GM12878 (cell line): Measurements from ENCODE around the gene VGLL4. TPM values are rescaled to one million over a fixed set of nuclear protein-coding genes. Genes with fewer than 3 reads are reported as not detected.

ENCODE experiments used
- ATAC-seq: fragments of 200-7000 bp; cut with Tn5 transposase; 3 replicates; pipeline ENCODE4 v1.9.1; 2020; ENCODE audit warnings: mild to moderate bottlenecking, moderate library complexity
- BruUV-seq: library from RNA; stranded (reverse); fragments of 400-500 nt; replicated peaks from 2 replicates; lab custom pipeline; 2021; lab: Mats Ljungman, UMichigan
- CTCF ChIA-PET: fragments of 300-600 bp; sonication (Branson Sonifier 250); formaldehyde crosslinking; extraction: SDS; loops from one replicate; lab custom pipeline; 2021; ENCODE audit warnings: inconsistent platforms; lab: Yijun Ruan, JAX
- POLR2A ChIA-PET: fragments of 350-600 bp; formaldehyde crosslinking; extraction: SDS; loops from one replicate; lab custom pipeline; 2021; ENCODE audit warnings: inconsistent platforms; lab: Charles Lee
- RAD21 ChIA-PET: fragments of 300-600 bp; sonication (Branson Sonifier 250); formaldehyde crosslinking; loops from one replicate; lab custom pipeline; 2023; ENCODE audit warnings: antibody characterized with exemption; ENCODE audit not compliant: unreplicated experiment; lab: Charles Lee
- SMC1A ChIA-PET: fragments of 300-600 bp; sonication (Branson Sonifier 250); formaldehyde crosslinking; loops from one replicate; lab custom pipeline; 2023; ENCODE audit not compliant: unreplicated experiment, uncharacterized antibody; lab: Charles Lee
- DNase-seq: peaks from one replicate; pipeline ENCODE4 v3.0.0-alpha.2; 2011; ENCODE audit warnings: low read depth, low spot score
- FAIRE-seq: peaks from 3 replicates; lab custom pipeline; 2011; peaks lifted over from hg19 to GRCh38; lab: Jason Lieb, UNC
- H2AFZ ChIP-seq: 2 replicates; pipeline ENCODE4 v1.6.0; 2011; ENCODE audit warnings: low read depth, low read length, control low read depth; ENCODE audit not compliant: control insufficient read depth
- H3K27ac ChIP-seq: 2 replicates; pipeline ENCODE4 v1.5.1; 2011; ENCODE audit warnings: control low read depth; ENCODE audit not compliant: control insufficient read depth, insufficient read depth
- H3K27me3 ChIP-seq, 2 experiments: replicated peaks in 1 of 2; 2 replicates each; pipeline versions ENCODE4 v1.6.0 to v1.6.1; 2011; ENCODE audit warnings: low read length in 1 of 2; ENCODE audit not compliant: control insufficient read depth in 2 of 2, insufficient read depth in 2 of 2
- H3K36me3 ChIP-seq, 2 experiments: 2 replicates each; pipeline ENCODE4 v1.5.1; 2011; ENCODE audit warnings: low read length in 1 of 2; ENCODE audit not compliant: control insufficient read depth in 2 of 2, insufficient read depth in 2 of 2
- H3K4me1 ChIP-seq: 2 replicates; pipeline ENCODE4 v1.6.1; 2011; ENCODE audit warnings: mild to moderate bottlenecking, low read length, moderate library complexity, mixed read lengths; ENCODE audit not compliant: control insufficient read depth, insufficient read depth
- H3K4me2 ChIP-seq: 2 replicates; pipeline ENCODE4 v1.6.0; 2011; ENCODE audit warnings: control low read depth; ENCODE audit not compliant: control insufficient read depth, insufficient read depth
- H3K4me3 ChIP-seq: fragments of 200-600 bp; sonication (generic); 2 replicates; pipeline ENCODE4 v1.5.1; 2016
- H3K79me2 ChIP-seq: 2 replicates; pipeline ENCODE4 v1.6.0; 2011; ENCODE audit warnings: low read length; ENCODE audit not compliant: control insufficient read depth, insufficient read depth
- H3K9ac ChIP-seq: 2 replicates; pipeline ENCODE4 v1.8.0; 2011; ENCODE audit warnings: low read length, control low read depth, mixed read lengths; ENCODE audit not compliant: control insufficient read depth, insufficient read depth
- H3K9me3 ChIP-seq: replicated peaks from 3 replicates; pipeline ENCODE4 v1.5.1; 2011; ENCODE audit warnings: mild to moderate bottlenecking, low read length; ENCODE audit not compliant: control insufficient read depth, insufficient read depth
- H4K20me1 ChIP-seq: 2 replicates; pipeline ENCODE4 v1.6.0; 2011; ENCODE audit not compliant: control insufficient read depth, insufficient read depth
- BCL3 ChIP-seq: IDR thresholded peaks from 2 replicates; pipeline ENCODE4 v1.6.1; 2011; ENCODE audit warnings: borderline replicate concordance, low read depth, mild to moderate bottlenecking, moderate library complexity, low read length; ENCODE audit not compliant: insufficient read depth, poor library complexity, severe bottlenecking
- CEBPB ChIP-seq, 2 experiments: fragments of 150-350 bp in 1 of 2; IDR thresholded peaks; 2 replicates each; pipeline ENCODE4 v1.6.1; 2012 to 2014; ENCODE audit warnings: low read depth in 2 of 2, low read length in 2 of 2, borderline replicate concordance in 1 of 2, inconsistent platforms in 1 of 2
- CHD2 ChIP-seq: IDR thresholded peaks from 2 replicates; pipeline ENCODE4 v1.6.1; 2011; ENCODE audit warnings: low read depth, low read length, improper control_type of control experiment, borderline replicate concordance
- CREM ChIP-seq: IDR thresholded peaks from 2 replicates; pipeline ENCODE4 v1.6.1; 2014; ENCODE audit warnings: antibody characterized with exemption, low read depth
- DPF2 ChIP-seq: fragments of 450-650 bp; IDR thresholded peaks from 2 replicates; pipeline ENCODE4 v1.6.1; 2017; ENCODE audit warnings: mild to moderate bottlenecking
- E4F1 ChIP-seq: fragments of 450-650 bp; IDR thresholded peaks from 2 replicates; pipeline ENCODE4 v1.6.1; 2018; ENCODE audit warnings: borderline replicate concordance, mild to moderate bottlenecking; ENCODE audit not compliant: partially characterized antibody
- HDGF ChIP-seq: fragments of 450-650 bp; IDR thresholded peaks from 2 replicates; pipeline ENCODE4 v1.6.1; 2016; ENCODE audit warnings: antibody characterized with exemption
- KDM1A ChIP-seq: fragments of 200-600 bp; sonication (generic); IDR thresholded peaks from 2 replicates; pipeline ENCODE4 v1.6.1; 2016; ENCODE audit warnings: borderline replicate concordance
- MYC ChIP-seq: IDR thresholded peaks from 2 replicates; pipeline ENCODE4 v1.6.1; 2011; ENCODE audit warnings: mild to moderate bottlenecking, low read length, moderate library complexity, inconsistent platforms; ENCODE audit not compliant: insufficient read depth, insufficient replicate concordance, insufficient read length, severe bottlenecking
- RB1 ChIP-seq: fragments of 450-650 bp; formaldehyde crosslinking; IDR thresholded peaks from 2 replicates; pipeline ENCODE4 v1.6.1; 2017; ENCODE audit warnings: mild to moderate bottlenecking, borderline replicate concordance
- SREBF1 ChIP-seq: IDR thresholded peaks from 2 replicates; pipeline ENCODE4 v1.6.1; 2012; ENCODE audit warnings: mild to moderate bottlenecking, low read length
- TBL1XR1 ChIP-seq: IDR thresholded peaks from 2 replicates; pipeline ENCODE4 v1.6.1; 2012; ENCODE audit warnings: low read depth, low read length, improper control_type of control experiment
- ZBED1 ChIP-seq: IDR thresholded peaks from 2 replicates; pipeline ENCODE4 v1.6.1; 2016; ENCODE audit warnings: borderline replicate concordance
- ZNF207 ChIP-seq: fragments of 450-650 bp; IDR thresholded peaks from 2 replicates; pipeline ENCODE4 v1.6.1; 2014; ENCODE audit warnings: antibody characterized with exemption, mild to moderate bottlenecking, borderline replicate concordance
- WGBS: methylation state at CpG from one replicate; pipeline ENCODE4 v1.1.6; 2016; ENCODE audit warnings: low lambda C conversion rate; ENCODE audit not compliant: insufficient replicate concordance, insufficient coverage; ENCODE audit errors: missing lambda C conversion rate; 5-methylcytosine and 5-hydroxymethylcytosine counted together
- in situ Hi-C: fragments of 300-500 bp; cut with MboI; formaldehyde crosslinking; loops from 9 replicates; pipeline ENCODE4 v1.14.3; 2018; ENCODE audit warnings: mixed read lengths
- intact Hi-C: fragments of 100-400 bp; cut with micrococcal nuclease; formaldehyde crosslinking; loops from one replicate; pipeline ENCODE4 v1.14.2; 2022; ENCODE audit not compliant: unreplicated experiment
- polyA plus RNA-seq, 11 experiments: library from polyadenylated mRNA; depleted of rRNA in 4 of 11; unstranded in 6 of 11; stranded (reverse) in 5 of 11; fragments of >200 nt; fragmentation: Nextera tagmentation in 4 of 11; fragmentation: Illumina TruSeq in 1 of 11; extraction: Ambion mirVana in 4 of 11; extraction: Trizol in 1 of 11; gene quantifications; 1 replicate in 1 of 11; 2 replicates in 10 of 11; pipeline versions ENCODE4 v1.2.1 to v1.2.3, GENCODE V29; 2011 to 2016; ENCODE audit warnings: inconsistent platforms in 2 of 11, missing spikeins in 2 of 11, low read depth in 1 of 11
- total RNA-seq, 4 experiments: library from RNA; depleted of rRNA in 3 of 4; stranded (reverse); fragments of >200 nt in 3 of 4; fragmentation: Illumina TruSeq in 1 of 4; extraction: Trizol in 1 of 4; gene quantifications; 2 replicates each; pipeline versions ENCODE4 v1.2.1 to v1.2.3, GENCODE V29; 2013 to 2021

Gene VGLL4
- total and polyA plus RNA-seq, 10 of the 15 experiments (the other 5 are each of a cell fraction or from before 2014, with no cell fraction given), result 0.44 to 38.1 (median 16.1) TPM

- CTCF ChIA-PET, result no interaction called here
- BruUV-seq, result no TSS peak
- ATAC-seq, result no peak
- no peak for TF ChIP-seq SREBF1
- TF ChIP-seq ZNF207, result no peak
- TF ChIP-seq CHD2, result no peak
- no peak for TF ChIP-seq BCL3
- no peak for TF ChIP-seq MYC
- TF ChIP-seq CEBPB (IDR thresholded peaks at IDR 0.05; ENCODE audit: borderline replicate concordance in 1 of 2, low read depth in 2 of 2, low read length in 2 of 2), result no peak
- no peak for TF ChIP-seq DPF2
- no peak for TF ChIP-seq E4F1
- no peak for TF ChIP-seq CREM
- no peak for TF ChIP-seq TBL1XR1
- no peak for TF ChIP-seq RB1
- no peak for TF ChIP-seq ZBED1
- TF ChIP-seq HDGF, result no peak
- no peak for TF ChIP-seq KDM1A
- no peak for FAIRE-seq
- DNase-seq, result no peak
- Histone ChIP-seq H3K4me2 (no peak overlapping the region), H2AFZ (no peak overlapping the region), H4K20me1 (no peaks in the 10 kb centered on the region), H3K9ac (no peak overlapping the region), H3K9me3 (no peaks in the 10 kb centered on the region), H3K79me2 (no peaks in the 10 kb centered on the region), H3K36me3 (no peaks in the 10 kb centered on the region), H3K4me1 (no peaks in the 10 kb centered on the region), H3K27ac (no peak overlapping the region), H3K27me3 (no peaks in the 10 kb centered on the region), H3K4me3 (no peak overlapping the region)
- RAD21 ChIA-PET, result no interaction called here
- whole genome bisulfite sequencing, result 15% methylated on average over 5 of the region's 5 CpGs
- POLR2A ChIA-PET, result no interaction called here
- intact Hi-C loops (no loop called here), in situ Hi-C loops (no loop called here)
- SMC1A ChIA-PET, result no interaction called here
Measured at GRCh38 chr3:11679964-11680363, 36.2 kb upstream of the VGLL4 start.
